ENCODE results near the gene RTL5. TPM values are rescaled to one million over a fixed set of nuclear protein-coding genes. Genes with fewer than 3 reads are reported as not detected.

Gene RTL5
- total RNA-seq, 1 experiment from 2014 or later: 2.5 TPM

GRCh38 chrX:72128183-72128834, 3.4 kb downstream of the RTL5 start:
- Histone ChIP-seq H3K4me3 (replicated peaks in 1 of 2; ENCODE audit: low read depth in 1 of 2, low read length in 2 of 2) (no peak overlapping the region), H3K4me1 (ENCODE audit: control insufficient read depth in 1 of 2, insufficient read depth in 2 of 2, low read length in 2 of 2) (peaks cover 4 to 18% of the 10 kb centered on the region in 2 experiments; a peak in 3 of 4 replicates), H3K9me3 (ENCODE audit: control insufficient read depth in 1 of 2, insufficient read depth in 1 of 2, low read depth in 1 of 2, low read length in 2 of 2) (no peaks in the 10 kb centered on the region), H3K79me2 (ENCODE audit: insufficient read depth, low read length) (no peaks in the 10 kb centered on the region), H3K9ac (ENCODE audit: low read length) (no peak overlapping the region), H3K27ac (ENCODE audit: low read depth, low read length) (no peak overlapping the region), H3K4me2 (ENCODE audit: low read length) (no peak overlapping the region), H3K9me2 (ENCODE audit: insufficient read depth) (no peaks in the 10 kb centered on the region), H4K20me1 (ENCODE audit: insufficient read depth) (no peaks in the 10 kb centered on the region), H3K36me3 (ENCODE audit: control insufficient read depth in 1 of 2, insufficient read depth in 2 of 2, low read length in 2 of 2) (no peaks in the 10 kb centered on the region), H3K27me3 (ENCODE audit: insufficient read depth, low read length) (no peaks in the 10 kb centered on the region), H2AFZ (ENCODE audit: low read depth, low read length, poor library complexity, severe bottlenecking) (no peak overlapping the region)
- ChIA-PET POLR2A (no interaction called here), CTCF (no interaction called here), RAD21 (ENCODE audit: low non-redundant PET in 1 of 2, low total read pairs in 2 of 2, uncharacterized antibody in 2 of 2, unreplicated experiment in 2 of 2) (no interaction called here)
- ATAC-seq (no peak), DNase-seq (ENCODE audit: low read depth, low spot score) (no peak)
- no TSS peak for BruUV-seq (replicated peaks)
- intact Hi-C loops (cut with micrococcal nuclease): loop anchor here (5.0 to 10.0 kb wide), 2 partner anchors 126 to 254 kb away; no protein-coding TSS in a partner anchor
- TF ChIP-seq ZFX (IDR thresholded peaks at IDR 0.05) (no peak), TCF7L2 (IDR thresholded peaks at IDR 0.05; ENCODE audit: borderline replicate concordance, extremely low read depth, insufficient read depth, insufficient read length) (no peak), RAD21 (IDR thresholded peaks at IDR 0.05; ENCODE audit: low read depth) (no peak), ZBTB33 (IDR thresholded peaks at IDR 0.05; ENCODE audit: extremely low read depth, insufficient replicate concordance, low read length) (no peak), ZNF274 (IDR thresholded peaks at IDR 0.05; ENCODE audit: low read depth, low read length) (no peak), MAX (IDR thresholded peaks at IDR 0.05) (no peak), JUND (IDR thresholded peaks at IDR 0.05) (no peak), SP1 (IDR thresholded peaks at IDR 0.05; ENCODE audit: low read depth) (no peak), EZH2 (IDR thresholded peaks at IDR 0.05) (no peak)

Measured in HCT116 (cell line).